Keratinocyte (primary cell): ENCODE measurements around the gene ZNF831.

Experiments used
- EZH2 ChIP-seq: IDR thresholded peaks from one replicate; pipeline ENCODE4 v1.6.1; 2012; ENCODE audit warnings: inconsistent platforms, mild to moderate bottlenecking, low read length, moderate library complexity
- TF ChIP-seq, protein P1 (sequence below), 3 experiments: IDR thresholded peaks in 1 of 3; conservative IDR thresholded peaks in 1 of 3; optimal IDR thresholded peaks in 1 of 3; 2 replicates in 2 of 3; 3 replicates in 1 of 3; pipeline versions ENCODE3 to v1.5.1; 2011; ENCODE audit warnings: low read length in 3 of 3, mild to moderate bottlenecking in 3 of 3, moderate library complexity in 2 of 3, control low read depth in 1 of 3, inconsistent platforms in 1 of 3; ENCODE audit not compliant: insufficient read depth in 2 of 3; ENCODE audit errors: extremely low read depth in 1 of 3

DNA sequence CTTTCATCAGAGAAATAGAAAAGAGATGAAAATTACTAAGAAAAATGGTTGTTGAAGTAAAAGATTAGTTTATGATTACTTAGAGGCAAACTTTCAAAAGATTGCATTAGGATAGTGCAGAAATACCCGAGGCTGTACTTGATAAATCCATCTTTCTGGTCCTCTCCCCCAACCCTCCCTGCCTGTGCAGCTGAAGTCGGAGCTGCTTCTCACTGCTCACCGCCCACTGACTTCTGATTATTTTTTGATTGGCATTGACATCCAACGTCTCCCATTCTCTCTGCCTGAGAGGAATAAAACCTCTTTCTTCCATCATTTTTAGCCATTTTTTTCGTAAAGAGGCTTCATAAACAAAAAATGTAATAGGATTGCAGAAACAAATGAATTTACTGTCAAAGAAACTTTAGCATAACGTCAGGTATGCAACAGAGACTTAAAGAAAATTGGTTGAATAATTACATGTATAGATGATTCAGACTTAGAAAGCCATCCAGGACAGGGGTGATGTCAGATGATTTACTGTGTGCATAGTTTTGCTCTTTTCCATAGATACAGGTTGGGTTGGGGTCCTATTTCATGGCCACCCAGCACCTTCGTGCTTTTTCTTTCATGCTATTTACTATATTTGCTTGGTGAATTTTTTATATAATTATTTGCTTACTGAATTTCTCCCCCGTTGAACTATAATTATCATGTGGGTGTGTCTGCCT, 83.2 kb downstream of the ZNF831 start:
- TF ChIP-seq, protein P1, sequence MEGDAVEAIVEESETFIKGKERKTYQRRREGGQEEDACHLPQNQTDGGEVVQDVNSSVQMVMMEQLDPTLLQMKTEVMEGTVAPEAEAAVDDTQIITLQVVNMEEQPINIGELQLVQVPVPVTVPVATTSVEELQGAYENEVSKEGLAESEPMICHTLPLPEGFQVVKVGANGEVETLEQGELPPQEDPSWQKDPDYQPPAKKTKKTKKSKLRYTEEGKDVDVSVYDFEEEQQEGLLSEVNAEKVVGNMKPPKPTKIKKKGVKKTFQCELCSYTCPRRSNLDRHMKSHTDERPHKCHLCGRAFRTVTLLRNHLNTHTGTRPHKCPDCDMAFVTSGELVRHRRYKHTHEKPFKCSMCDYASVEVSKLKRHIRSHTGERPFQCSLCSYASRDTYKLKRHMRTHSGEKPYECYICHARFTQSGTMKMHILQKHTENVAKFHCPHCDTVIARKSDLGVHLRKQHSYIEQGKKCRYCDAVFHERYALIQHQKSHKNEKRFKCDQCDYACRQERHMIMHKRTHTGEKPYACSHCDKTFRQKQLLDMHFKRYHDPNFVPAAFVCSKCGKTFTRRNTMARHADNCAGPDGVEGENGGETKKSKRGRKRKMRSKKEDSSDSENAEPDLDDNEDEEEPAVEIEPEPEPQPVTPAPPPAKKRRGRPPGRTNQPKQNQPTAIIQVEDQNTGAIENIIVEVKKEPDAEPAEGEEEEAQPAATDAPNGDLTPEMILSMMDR (optimal IDR thresholded peaks at IDR 0.05 in 1 of 3, IDR thresholded peaks at IDR 0.05 in 1 of 3, conservative IDR thresholded peaks at IDR 0.05 in 1 of 3; ENCODE audit: extremely low read depth in 1 of 3, insufficient read depth in 2 of 3, low read length in 3 of 3): no peak
- no peak for TF ChIP-seq EZH2
